ENCODE measurements around the gene MDFIC.

DNA sequence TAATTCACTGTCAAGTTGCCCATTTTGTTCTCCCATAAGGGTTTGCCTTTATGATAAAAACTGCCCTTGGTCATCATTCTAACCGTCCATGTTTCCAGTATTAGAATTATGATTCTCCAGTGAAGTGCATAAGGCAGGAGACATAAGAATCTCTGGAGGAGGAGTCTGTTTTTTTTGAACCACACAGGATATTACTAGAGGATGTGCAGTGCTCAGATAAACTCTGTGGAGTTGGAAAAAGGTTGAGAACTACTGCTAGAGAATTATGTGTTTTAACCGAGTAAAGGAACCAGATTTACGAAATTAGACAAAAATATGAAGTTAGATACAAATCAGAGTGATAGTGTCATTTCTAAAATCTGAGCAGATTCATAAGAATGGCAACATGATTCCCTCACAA lies 40.5 kb downstream of the MDFIC start:
- TF ChIP-seq, protein P1, sequence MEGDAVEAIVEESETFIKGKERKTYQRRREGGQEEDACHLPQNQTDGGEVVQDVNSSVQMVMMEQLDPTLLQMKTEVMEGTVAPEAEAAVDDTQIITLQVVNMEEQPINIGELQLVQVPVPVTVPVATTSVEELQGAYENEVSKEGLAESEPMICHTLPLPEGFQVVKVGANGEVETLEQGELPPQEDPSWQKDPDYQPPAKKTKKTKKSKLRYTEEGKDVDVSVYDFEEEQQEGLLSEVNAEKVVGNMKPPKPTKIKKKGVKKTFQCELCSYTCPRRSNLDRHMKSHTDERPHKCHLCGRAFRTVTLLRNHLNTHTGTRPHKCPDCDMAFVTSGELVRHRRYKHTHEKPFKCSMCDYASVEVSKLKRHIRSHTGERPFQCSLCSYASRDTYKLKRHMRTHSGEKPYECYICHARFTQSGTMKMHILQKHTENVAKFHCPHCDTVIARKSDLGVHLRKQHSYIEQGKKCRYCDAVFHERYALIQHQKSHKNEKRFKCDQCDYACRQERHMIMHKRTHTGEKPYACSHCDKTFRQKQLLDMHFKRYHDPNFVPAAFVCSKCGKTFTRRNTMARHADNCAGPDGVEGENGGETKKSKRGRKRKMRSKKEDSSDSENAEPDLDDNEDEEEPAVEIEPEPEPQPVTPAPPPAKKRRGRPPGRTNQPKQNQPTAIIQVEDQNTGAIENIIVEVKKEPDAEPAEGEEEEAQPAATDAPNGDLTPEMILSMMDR (conservative IDR thresholded peaks at IDR 0.05; ENCODE audit: low read length): no peak
- TF ChIP-seq EZH2phosphoT487 (IDR thresholded peaks at IDR 0.05; ENCODE audit: borderline replicate concordance): no peak

Measured in Loucy (cell line).